BE2C (cell line): ENCODE results near the gene S100A7A. TPM values are rescaled to one million over a fixed set of nuclear protein-coding genes. Genes with fewer than 3 reads are reported as not detected.

Experiments
- DNase-seq: peaks from one replicate; pipeline ENCODE4 v3.0.0-alpha.2; 2020
- H3K27me3 ChIP-seq: fragments of 250-450 bp; sonication (Bioruptor Pico); 2 replicates; pipeline ENCODE4 v1.5.1; 2020; ENCODE audit warnings: mild to moderate bottlenecking
- H3K36me3 ChIP-seq: fragments of 250-450 bp; sonication (Bioruptor Pico); 2 replicates; pipeline ENCODE4 v1.5.1; 2020; ENCODE audit warnings: mild to moderate bottlenecking
- H3K4me1 ChIP-seq: fragments of 250-450 bp; sonication (Bioruptor Pico); 2 replicates; pipeline ENCODE4 v1.5.1; 2020
- H3K4me3 ChIP-seq: 2 replicates; pipeline ENCODE4 v1.5.1; 2011; ENCODE audit warnings: low read depth, low read length
- H3K9me3 ChIP-seq: fragments of 250-450 bp; sonication (Bioruptor Pico); 2 replicates; pipeline ENCODE4 v1.5.1; 2020
- CTCF ChIP-seq: IDR thresholded peaks from 2 replicates; pipeline ENCODE4 v1.5.1; 2012; ENCODE audit warnings: mild to moderate bottlenecking, low read depth, low read length
- polyA plus RNA-seq: library from polyadenylated mRNA; unstranded; fragments of >200 nt; gene quantifications from one replicate; pipeline ENCODE4 v1.2.1, GENCODE V29; 2012; ENCODE audit warnings: low read depth, missing spikeins; ENCODE audit not compliant: insufficient read length, insufficient read depth

Gene S100A7A
- polyA plus RNA-seq = not detected

GRCh38 chr1:153415850-153416570 lies at the start of gene S100A7A:
TSS of gene S100A7A (plus strand) at chr1:153416520. CDS start at chr1:153418083, 1,563 bp downstream.
- no peak within 1 kb of the TSS for H3K4me3 ChIP-seq
- no peak for TF ChIP-seq CTCF
- no peaks in the 10 kb centered on the region for H3K36me3 ChIP-seq
- no peaks in the 10 kb centered on the region for H3K27me3 ChIP-seq
- no peaks in the 10 kb centered on the region for H3K9me3 ChIP-seq
- H3K4me1 ChIP-seq = no peaks in the 10 kb centered on the region
- no peak for DNase-seq

GRCh38 chr1:153367090-153367489 lies 49.2 kb upstream of the S100A7A start:
- H3K27me3 ChIP-seq = peaks cover 15% of the 10 kb centered on the region
- no peak for DNase-seq
- no peaks in the 10 kb centered on the region for H3K4me1 ChIP-seq
- H3K36me3 ChIP-seq = no peaks in the 10 kb centered on the region
- no peak overlapping the region for H3K4me3 ChIP-seq
- H3K9me3 ChIP-seq = no peaks in the 10 kb centered on the region
- TF ChIP-seq CTCF = no peak

DNA sequence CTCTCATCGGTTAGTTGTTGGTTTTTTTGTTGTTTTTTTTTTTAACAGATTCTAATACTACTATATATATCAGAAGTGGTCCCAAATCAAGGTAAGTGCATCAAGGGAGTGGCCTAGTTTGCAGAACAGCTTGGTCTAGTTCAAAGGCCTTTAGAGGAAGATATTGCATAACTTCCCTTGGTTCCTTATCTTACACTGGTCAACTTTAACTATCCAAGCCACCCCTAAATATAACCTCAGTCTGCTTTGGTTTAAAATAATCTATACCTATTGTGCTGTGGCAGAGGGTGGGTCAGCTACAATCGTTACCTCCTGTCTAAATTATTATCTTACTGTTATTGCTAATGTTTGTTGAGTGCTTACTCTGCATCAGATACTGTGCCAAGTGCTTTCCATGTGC lies 47.8 kb upstream of the S100A7A start:
- no peaks in the 10 kb centered on the region for H3K4me1 ChIP-seq
- H3K27me3 ChIP-seq = peaks cover 15% of the 10 kb centered on the region
- H3K36me3 ChIP-seq = no peaks in the 10 kb centered on the region
- no peak overlapping the region for H3K4me3 ChIP-seq
- no peaks in the 10 kb centered on the region for H3K9me3 ChIP-seq
- DNase-seq = no peak
- no peak for TF ChIP-seq CTCF

- Histone ChIP-seq H3K9me3 (no peaks in the 10 kb centered on the region), H3K27me3 (peaks cover 19% of the 10 kb centered on the region), H3K4me1 (no peaks in the 10 kb centered on the region), H3K4me3 (no peak overlapping the region), H3K36me3 (no peaks in the 10 kb centered on the region)
- TF ChIP-seq CTCF = no peak
- no peak for DNase-seq
These were observed 46.2 kb upstream of the S100A7A start for GRCh38 chr1:153370146-153370545.

DNA sequence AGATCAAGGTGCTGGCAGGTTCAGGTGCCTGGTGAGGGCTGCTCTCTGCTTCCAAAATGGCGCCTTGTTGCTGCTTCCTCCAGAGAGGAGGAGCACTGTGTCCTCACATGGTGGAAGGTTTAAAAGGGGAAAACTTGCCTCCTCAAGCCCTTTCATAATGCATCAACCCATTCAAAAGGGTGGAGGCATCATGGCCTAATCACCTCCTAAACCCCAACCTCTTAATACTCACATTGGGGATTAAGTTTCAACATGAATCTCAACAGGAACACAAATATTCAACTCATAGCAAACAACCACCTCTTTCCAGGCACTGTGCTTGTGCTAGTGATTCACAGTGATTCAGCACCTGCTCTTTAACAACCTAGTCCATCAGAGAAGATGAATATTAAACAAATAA lies 45.1 kb upstream of the S100A7A start:
- H3K4me1 ChIP-seq = no peaks in the 10 kb centered on the region
- no peak overlapping the region for H3K4me3 ChIP-seq
- H3K36me3 ChIP-seq = no peaks in the 10 kb centered on the region
- peaks cover 21% of the 10 kb centered on the region for H3K27me3 ChIP-seq
- TF ChIP-seq CTCF = no peak
- DNase-seq = no peak
- no peaks in the 10 kb centered on the region for H3K9me3 ChIP-seq

DNA sequence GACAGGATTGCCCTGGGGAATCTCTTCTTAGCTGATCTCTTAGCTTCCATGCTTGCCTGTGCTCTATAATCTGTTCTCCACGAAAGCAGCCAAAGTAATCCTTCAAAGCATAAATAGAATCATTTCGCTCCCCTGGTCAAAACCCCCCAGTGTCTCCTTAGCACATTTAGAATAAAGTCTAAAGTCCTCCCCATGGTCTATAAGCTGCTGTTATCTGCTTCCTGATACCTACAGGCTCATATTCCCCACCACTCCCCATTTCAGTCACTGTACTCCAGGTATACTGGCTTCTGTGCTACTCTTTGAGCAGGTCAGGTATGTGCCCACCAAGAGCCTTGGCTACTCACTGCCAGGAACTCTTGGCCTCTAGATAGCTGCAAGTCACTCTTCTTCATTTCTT lies 43.7 kb upstream of the S100A7A start:
- H3K27me3 ChIP-seq = peaks cover 25% of the 10 kb centered on the region
- H3K4me3 ChIP-seq = no peak overlapping the region
- H3K9me3 ChIP-seq = no peaks in the 10 kb centered on the region
- no peaks in the 10 kb centered on the region for H3K36me3 ChIP-seq
- TF ChIP-seq CTCF = no peak
- no peak for DNase-seq
- H3K4me1 ChIP-seq = no peaks in the 10 kb centered on the region
